Thyroid gland (tissue), 4 donors: ENCODE results near the gene AP1M2. TPM values are rescaled to one million over a fixed set of nuclear protein-coding genes. Genes with fewer than 3 reads are reported as not detected.

Source experiments
- DNase-seq, 2 donors: peaks; one replicate each; pipeline ENCODE4 v3.0.0-alpha.2; 2019
- H3K27ac ChIP-seq, 3 donors: fragments of 200-600 bp; sonication (generic); 1 replicate in 2 of 3; 2 replicates in 1 of 3; pipeline ENCODE4 v1.5.1; 2016 to 2019; ENCODE audit warnings: mild to moderate bottlenecking in 1 of 3, moderate library complexity in 1 of 3
- H3K27me3 ChIP-seq: fragments of 200-600 bp; sonication (generic); one replicate; pipeline ENCODE4 v1.5.1; 2019
- H3K36me3 ChIP-seq, 2 donors: fragments of 200-600 bp; sonication (generic); one replicate each; pipeline ENCODE4 v1.5.1; 2016 to 2019
- H3K4me1 ChIP-seq, 2 donors: fragments of 200-600 bp; sonication (generic); one replicate each; pipeline ENCODE4 v1.5.1; 2017 to 2019
- H3K4me3 ChIP-seq, 3 donors: fragments of 200-600 bp; sonication (generic); replicated peaks in 1 of 3; 1 replicate in 2 of 3; 2 replicates in 1 of 3; pipeline ENCODE4 v1.5.1; 2016; ENCODE audit warnings: mild to moderate bottlenecking in 1 of 3
- H3K9me3 ChIP-seq: fragments of 200-600 bp; sonication (generic); one replicate; pipeline ENCODE4 v1.5.1; 2017
- POLR2A ChIP-seq, 2 donors: fragments of 450-650 bp; IDR thresholded peaks; one replicate each; pipeline ENCODE4 v1.6.1; 2017; ENCODE audit warnings: antibody characterized with exemption in 2 of 2, mild to moderate bottlenecking in 2 of 2, moderate library complexity in 1 of 2
- WGBS, 2 donors: methylation state at CpG; one replicate each; pipeline ENCODE4 v1.1.5; 2017; 5-methylcytosine and 5-hydroxymethylcytosine counted together
- intact Hi-C: fragments of 100-400 bp; cut with DNase I; formaldehyde crosslinking; loops from one replicate; pipeline ENCODE4 v1.15.1; 2023
- microRNA counts, 2 donors: library from miRNA; unstranded; fragments of <30 nt; microRNA quantifications; one replicate each; lab custom pipeline; 2016 to 2017
- microRNA-seq: library from miRNA; unstranded; fragments of <30 nt; microRNA quantifications from one replicate; pipeline ENCODE4, GENCODE V29; 2016
- small RNA-seq: library from RNA; depleted of rRNA; stranded (forward); fragments of <200 nt; gene quantifications from one replicate; pipeline ENCODE3, GENCODE V24; 2016
- total RNA-seq, 4 donors: library from RNA; depleted of rRNA; stranded (reverse); fragments of >200 nt; gene quantifications; one replicate each; pipeline ENCODE4 v1.2.3, GENCODE V29; 2016
- TF ChIP-seq, protein P1 (sequence below), 6 experiments: fragments of 200-600 bp in 3 of 6; fragments of 450-650 bp in 3 of 6; sonication (generic) in 3 of 6; IDR thresholded peaks; one replicate each; pipeline ENCODE4 v1.5.1; 2016 to 2019; ENCODE audit warnings: antibody characterized with exemption in 6 of 6, mild to moderate bottlenecking in 2 of 6, inconsistent platforms in 1 of 6, moderate library complexity in 1 of 6

The AP1M2 gene
- total RNA-seq, 4 donors from 2014 or later = 69.7 to 129 (median 102) TPM

DNA sequence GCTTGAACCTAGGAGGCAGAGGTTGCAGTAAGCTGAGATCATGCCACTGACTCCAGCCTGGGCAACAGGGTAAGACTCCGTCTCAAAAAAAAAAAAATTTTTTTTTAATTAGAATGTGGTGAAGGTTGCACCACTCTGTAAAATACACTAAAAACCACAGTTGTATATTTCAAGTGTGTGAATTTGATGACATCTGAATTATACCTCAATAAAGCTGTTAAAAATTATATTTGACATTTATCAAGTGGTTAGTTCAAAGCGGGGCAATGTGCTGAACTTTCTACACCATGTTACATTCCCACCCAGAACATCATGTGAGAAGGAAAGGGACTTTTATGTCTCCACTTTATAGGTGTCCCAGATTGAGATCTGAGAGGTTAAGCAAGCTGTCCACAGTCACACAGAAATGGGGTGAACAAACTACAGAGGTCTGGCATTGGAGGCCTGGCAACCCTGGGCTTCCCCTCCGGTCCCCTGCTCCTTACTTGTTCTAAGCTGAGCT lies 63.9 kb downstream of the AP1M2 start:
- Histone ChIP-seq H3K4me3 (no peak overlapping the region), H3K9me3 (no peaks in the 10 kb centered on the region), H3K36me3 (no peaks in the 10 kb centered on the region), H3K27ac (no peak overlapping the region), H3K27me3 (no peaks in the 10 kb centered on the region), H3K4me1 (peaks cover 2 to 6% of the 10 kb centered on the region in 2 donors)
- 82 to 85% methylated on average over 3 of the region's 3 CpGs for WGBS, 2 donors
- no peak for DNase-seq
- no peak for TF ChIP-seq POLR2A (IDR thresholded peaks at IDR 0.05)
- TF ChIP-seq, protein P1, sequence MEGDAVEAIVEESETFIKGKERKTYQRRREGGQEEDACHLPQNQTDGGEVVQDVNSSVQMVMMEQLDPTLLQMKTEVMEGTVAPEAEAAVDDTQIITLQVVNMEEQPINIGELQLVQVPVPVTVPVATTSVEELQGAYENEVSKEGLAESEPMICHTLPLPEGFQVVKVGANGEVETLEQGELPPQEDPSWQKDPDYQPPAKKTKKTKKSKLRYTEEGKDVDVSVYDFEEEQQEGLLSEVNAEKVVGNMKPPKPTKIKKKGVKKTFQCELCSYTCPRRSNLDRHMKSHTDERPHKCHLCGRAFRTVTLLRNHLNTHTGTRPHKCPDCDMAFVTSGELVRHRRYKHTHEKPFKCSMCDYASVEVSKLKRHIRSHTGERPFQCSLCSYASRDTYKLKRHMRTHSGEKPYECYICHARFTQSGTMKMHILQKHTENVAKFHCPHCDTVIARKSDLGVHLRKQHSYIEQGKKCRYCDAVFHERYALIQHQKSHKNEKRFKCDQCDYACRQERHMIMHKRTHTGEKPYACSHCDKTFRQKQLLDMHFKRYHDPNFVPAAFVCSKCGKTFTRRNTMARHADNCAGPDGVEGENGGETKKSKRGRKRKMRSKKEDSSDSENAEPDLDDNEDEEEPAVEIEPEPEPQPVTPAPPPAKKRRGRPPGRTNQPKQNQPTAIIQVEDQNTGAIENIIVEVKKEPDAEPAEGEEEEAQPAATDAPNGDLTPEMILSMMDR (IDR thresholded peaks at IDR 0.05) = no peak
- intact Hi-C loops = no loop called here

MicroRNAs within 50 kb of the gene (microRNA counts, 767-probe panel; counts per million panel counts)
- 0 counts per million in 2 donors for microRNA hsa-miR-1238 (lab: Ali Mortazavi, UCI)

Small RNA genes lying within 50 kb of the gene (microRNA-seq; reads per million reads assigned to microRNA genes)
- gene MIR1238 = not detected

Small RNA genes lying within 50 kb of the gene (small RNA-seq; reads per million reads assigned to genes)
- gene MIR1238 (not detected), gene RNU7-140P (not detected)

Other genes starting within 250 kb of the AP1M2 start
- gene ICAM3, start 247.7 kb downstream of the AP1M2 start, total RNA-seq = 1 to 10 TPM; 5.5 to 8.5 (median 5.8) TPM
- 100 to 1,000 TPM in 1 of 4 donors, 10 to 100 TPM in 3; 59.1 to 127 (median 70.3) TPM for gene TYK2, start 206.7 kb downstream of the AP1M2 start, total RNA-seq
- gene CDC37, start 183.8 kb downstream of the AP1M2 start, total RNA-seq = 100 to 1,000 TPM in 3 of 4 donors, 10 to 100 TPM in 1; 99.7 to 154 (median 125) TPM
- gene PDE4A, start 166.8 kb downstream of the AP1M2 start, total RNA-seq = 10 to 100 TPM; 16.1 to 21.0 (median 18.4) TPM
- 10 to 100 TPM; 95.4 to 99.9 (median 97.8) TPM for gene KEAP1, start 84.0 kb downstream of the AP1M2 start, total RNA-seq
- gene S1PR5, start 69.9 kb downstream of the AP1M2 start, total RNA-seq = under 1 TPM in 3 of 4 donors, not detected in 1; 0.22 to 0.59 (median 0.27) TPM
- 10 to 100 TPM; 28.4 to 37.0 (median 31.3) TPM for gene ATG4D, start 43.4 kb downstream of the AP1M2 start, total RNA-seq
- gene KRI1, start 21.3 kb downstream of the AP1M2 start, total RNA-seq = 10 to 100 TPM; 17.3 to 49.7 (median 28.2) TPM
- gene CDKN2D, start 18.3 kb downstream of the AP1M2 start, total RNA-seq = 1 to 10 TPM; 2.0 to 8.2 (median 3.7) TPM
- gene SLC44A2, start 38.2 kb upstream of the AP1M2 start, total RNA-seq = 100 to 1,000 TPM in 2 of 4 donors, 10 to 100 TPM in 2; 86.0 to 141 (median 113) TPM
- 100 to 1,000 TPM; 122 to 232 (median 159) TPM for gene ILF3, start 67.0 kb upstream of the AP1M2 start, total RNA-seq
- gene QTRT1, start 114.1 kb upstream of the AP1M2 start, total RNA-seq = 10 to 100 TPM; 26.2 to 63.3 (median 37.4) TPM
- 100 to 1,000 TPM in 3 of 4 donors, 10 to 100 TPM in 1; 95.1 to 155 (median 120) TPM for gene DNM2, start 130.8 kb upstream of the AP1M2 start, total RNA-seq
- 10 to 100 TPM; 41.2 to 71.3 (median 48.7) TPM for gene TMED1, start 248.9 kb upstream of the AP1M2 start, total RNA-seq